SK-N-SH (cell line): Measurements from ENCODE around the gene PNLDC1. TPM values are rescaled to one million over a fixed set of nuclear protein-coding genes. Genes with fewer than 3 reads are reported as not detected.
A peak's percentile ranks its signal among the peaks of the same experiment; 100 is the strongest.

Experiments used
- CTCF ChIA-PET: fragments of 300-600, 350-600 bp; formaldehyde crosslinking; extraction: SDS; loops from one replicate; lab custom pipeline; 2021; lab: Yijun Ruan, JAX
- POLR2A ChIA-PET: fragments of 350-600 bp; sonication (Branson Sonifier 250); formaldehyde crosslinking; extraction: SDS; loops from one replicate; lab custom pipeline; 2020; ENCODE audit warnings: antibody characterized with exemption, inconsistent platforms; lab: Yijun Ruan, JAX
- DNase-seq: peaks from one replicate; pipeline ENCODE4 v3.0.0; 2012
- H2AFZ ChIP-seq: fragments of 200-600 bp; sonication (generic); 2 replicates; pipeline ENCODE4 v1.8.1; 2016; ENCODE audit warnings: antibody characterized with exemption, mild to moderate bottlenecking, low read depth
- H3F3A ChIP-seq: fragments of 200-600 bp; sonication (generic); replicated peaks from 2 replicates; pipeline ENCODE3; 2016; ENCODE audit warnings: antibody characterized with exemption, mild to moderate bottlenecking; ENCODE audit not compliant: insufficient read depth
- H3K27ac ChIP-seq, 2 experiments: fragments of 200-500 bp in 1 of 2; fragments of 200-600 bp in 1 of 2; sonication (Bioruptor generic) in 1 of 2; sonication (generic), shearing (Covaris generic) in 1 of 2; 2 replicates each; pipeline versions ENCODE4 v1.5.1 to v1.6.1; 2014 to 2016; ENCODE audit warnings: low read depth in 2 of 2, inconsistent platforms in 1 of 2, low read length in 1 of 2, mild to moderate bottlenecking in 1 of 2, mixed read lengths in 1 of 2
- H3K27me3 ChIP-seq: fragments of 200-600 bp; sonication (generic), shearing (Covaris generic); 2 replicates; pipeline ENCODE4 v1.6.1; 2016; ENCODE audit warnings: mixed run types; ENCODE audit not compliant: insufficient read depth
- H3K36me3 ChIP-seq, 2 experiments: fragments of 200-500 bp in 1 of 2; fragments of 200-600 bp in 1 of 2; sonication (Bioruptor generic) in 1 of 2; sonication (generic) in 1 of 2; replicated peaks in 1 of 2; 2 replicates each; pipeline versions ENCODE3 to v1.5.1; 2014 to 2016; ENCODE audit warnings: low read length in 1 of 2, mild to moderate bottlenecking in 1 of 2; ENCODE audit not compliant: insufficient read depth in 2 of 2, control insufficient read depth in 1 of 2
- H3K4me1 ChIP-seq, 2 experiments: fragments of 200-500 bp in 1 of 2; fragments of 200-600 bp in 1 of 2; sonication (Bioruptor generic) in 1 of 2; sonication (generic), shearing (Covaris generic) in 1 of 2; 2 replicates each; pipeline versions ENCODE4 v1.5.1 to v1.6.1; 2014 to 2016; ENCODE audit warnings: low read depth in 1 of 2, low read length in 1 of 2, mixed run types in 1 of 2; ENCODE audit not compliant: insufficient read depth in 2 of 2, control insufficient read depth in 1 of 2
- H3K4me2 ChIP-seq: fragments of 200-600 bp; sonication (generic), shearing (Covaris generic); 2 replicates; pipeline ENCODE4 v1.6.1; 2017; ENCODE audit warnings: mixed run types
- H3K4me3 ChIP-seq, 2 experiments: fragments of 200-500 bp in 1 of 2; fragments of 200-600 bp in 1 of 2; sonication (Bioruptor generic) in 1 of 2; sonication (generic), shearing (Covaris generic) in 1 of 2; 2 replicates each; pipeline versions ENCODE4 v1.5.1 to v1.8.1; 2014 to 2016; ENCODE audit warnings: low read depth in 2 of 2, inconsistent platforms in 1 of 2, low read length in 1 of 2, mild to moderate bottlenecking in 1 of 2, mixed read lengths in 1 of 2, moderate library complexity in 1 of 2
- H3K79me2 ChIP-seq: fragments of 200-600 bp; sonication (generic); 2 replicates; pipeline ENCODE4 v1.8.1; 2017; ENCODE audit warnings: mild to moderate bottlenecking; ENCODE audit not compliant: insufficient read depth
- H3K9ac ChIP-seq: fragments of 200-600 bp; sonication (generic); 2 replicates; pipeline ENCODE4 v1.6.1; 2017; ENCODE audit warnings: mixed run types
- H3K9me2 ChIP-seq: fragments of 200-600 bp; sonication (generic); 2 replicates; pipeline ENCODE4 v1.6.1; 2017; ENCODE audit warnings: mixed run types
- H3K9me3 ChIP-seq: fragments of 200-600 bp; sonication (generic); 2 replicates; pipeline ENCODE4 v1.6.1; 2017; ENCODE audit warnings: mixed run types, mild to moderate bottlenecking, moderate library complexity
- H4K20me1 ChIP-seq: fragments of 200-600 bp; sonication (generic); 2 replicates; pipeline ENCODE4 v1.6.1; 2017; ENCODE audit warnings: mild to moderate bottlenecking, mixed run types; ENCODE audit not compliant: insufficient read depth
- CHD2 ChIP-seq: fragments of 150-350 bp; IDR thresholded peaks from 2 replicates; pipeline ENCODE4 v1.6.1; 2018; ENCODE audit warnings: low read length; ENCODE audit not compliant: partially characterized antibody
- ELF1 ChIP-seq: IDR thresholded peaks from 2 replicates; pipeline ENCODE4 v1.4.0; 2012
- EZH2phosphoT487 ChIP-seq: fragments of 200-600 bp; sonication (generic); IDR thresholded peaks from 2 replicates; pipeline ENCODE4 v1.6.1; 2017; ENCODE audit warnings: low read depth, mixed run types, mild to moderate bottlenecking, antibody characterized with exemption, moderate library complexity, borderline replicate concordance
- FOSL2 ChIP-seq: IDR thresholded peaks from 2 replicates; pipeline ENCODE4 v1.4.0; 2012; ENCODE audit warnings: low read depth, mild to moderate bottlenecking, moderate library complexity, borderline replicate concordance
- FOXJ3 ChIP-seq: sonication (generic); formaldehyde crosslinking; IDR thresholded peaks from 2 replicates; pipeline ENCODE4 v1.5.1; 2020; ENCODE audit warnings: mild to moderate bottlenecking, missing genetic modification reagents
- GATA2 ChIP-seq: sonication (generic); formaldehyde crosslinking; IDR thresholded peaks from 2 replicates; pipeline ENCODE4 v1.5.0; 2020; ENCODE audit warnings: mild to moderate bottlenecking, missing genetic modification reagents
- MEF2A ChIP-seq: IDR thresholded peaks from 2 replicates; pipeline ENCODE4 v1.4.0; 2012; ENCODE audit warnings: low read depth, borderline replicate concordance
- RAD21 ChIP-seq: IDR thresholded peaks from 2 replicates; pipeline ENCODE4 v1.6.1; 2012; ENCODE audit warnings: mild to moderate bottlenecking, low read length
- RCOR1 ChIP-seq: fragments of 150-350 bp; IDR thresholded peaks from 2 replicates; pipeline ENCODE4 v1.6.1; 2017; ENCODE audit warnings: antibody characterized with exemption, low read length
- SIN3A ChIP-seq: IDR thresholded peaks from 2 replicates; pipeline ENCODE4 v1.6.1; 2012; ENCODE audit warnings: low read depth, mild to moderate bottlenecking, low read length, moderate library complexity, borderline replicate concordance
- SMC3 ChIP-seq: IDR thresholded peaks from 2 replicates; pipeline ENCODE4 v1.6.1; 2012; ENCODE audit warnings: low read depth, low read length, improper control_type of control experiment
- TAF1 ChIP-seq: IDR thresholded peaks from 2 replicates; pipeline ENCODE4 v1.6.1; 2012; ENCODE audit warnings: low read depth, mild to moderate bottlenecking, low read length, moderate library complexity, borderline replicate concordance
- TCF12 ChIP-seq: IDR thresholded peaks from 2 replicates; pipeline ENCODE4 v1.4.0; 2012
- WGBS: methylation state at CpG from one replicate; pipeline ENCODE4 v1.1.6; 2017; ENCODE audit warnings: low lambda C conversion rate; 5-methylcytosine and 5-hydroxymethylcytosine counted together
- polyA plus RNA-seq, 3 experiments: library from polyadenylated mRNA; depleted of rRNA; stranded (reverse); fragments of >200 nt; gene quantifications; 2 replicates each; pipeline ENCODE4 v1.2.3, GENCODE V29; 2012
- TF ChIP-seq, protein P1 (sequence below): fragments of 200-600 bp; sonication (generic); IDR thresholded peaks from 2 replicates; pipeline ENCODE4 v1.6.1; 2017; ENCODE audit warnings: antibody characterized with exemption, mild to moderate bottlenecking, moderate library complexity
- TF ChIP-seq, protein P2 (sequence below): IDR thresholded peaks from 2 replicates; pipeline ENCODE4 v1.4.0; 2012; ENCODE audit warnings: low read depth, borderline replicate concordance
- TF ChIP-seq, protein P3 (sequence below): IDR thresholded peaks from 2 replicates; pipeline ENCODE4 v1.6.1; 2012; ENCODE audit warnings: mild to moderate bottlenecking, low read depth, low read length, moderate library complexity

PNLDC1 gene
- polyA plus RNA-seq, 1 of the 3 experiments (the other 2 are of a cell fraction), result not detected

DNA sequence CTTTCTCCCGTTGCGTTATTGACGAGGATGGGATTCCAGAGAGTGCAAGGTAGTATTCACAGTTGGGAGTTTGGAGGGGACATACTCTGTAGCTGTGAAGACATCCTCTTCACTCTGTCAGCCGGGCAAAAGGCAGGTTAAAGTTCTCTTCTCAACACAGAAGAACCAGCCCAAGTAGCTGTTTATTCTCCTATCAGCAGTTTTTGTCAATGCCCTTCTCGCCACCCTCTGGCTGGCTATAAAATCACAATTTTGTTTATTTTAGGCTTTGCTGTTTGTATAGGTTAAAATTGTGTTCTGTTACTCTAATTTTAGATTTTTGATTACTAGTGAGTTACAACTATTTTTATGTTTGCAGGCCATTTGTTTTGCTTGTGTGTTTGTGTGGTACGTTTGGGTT, 52.8 kb downstream of the PNLDC1 start:
- Histone ChIP-seq H2AFZ (peak overlapping the region; percentile 48; the same call in 1 of the 2 replicates), H3K27ac (no peak overlapping the region), H3K9me2 (no peaks in the 10 kb centered on the region), H3K36me3 (peaks cover 0 to 5% of the 10 kb centered on the region in 2 experiments), H3K9me3 (0 out of 2 replicates have a peak, but pooled peaks cover 7% of the 10 kb centered on the region), H3K79me2 (no peaks in the 10 kb centered on the region), H4K20me1 (no peaks in the 10 kb centered on the region), H3K9ac (no peak overlapping the region), H3K4me3 (no peak overlapping the region), H3F3A (no peaks in the 10 kb centered on the region), H3K4me2 (no peak overlapping the region), H3K4me1 (no peaks in the 10 kb centered on the region), H3K27me3 (peaks cover 4% of the 10 kb centered on the region)
- 10% methylated on average over 6 of the region's 6 CpGs for whole genome bisulfite sequencing
- CTCF ChIA-PET, result interaction anchor here (0.9 to 4.3 kb wide), 5 partner anchors 10 to 162 kb away, joined by 3 to 18 read pairs (median 4); no protein-coding TSS in a partner anchor
- TF ChIP-seq FOXJ3 (CRISPR knock-in tag) (no peak), CHD2 (no peak), SMC3 (peak; percentile 22; the same call in 1 of the 2 replicates), TAF1 (no peak), EZH2phosphoT487 (no peak), ELF1 (no peak), RAD21 (peak; percentile 61), FOSL2 (no peak)
- TF ChIP-seq, protein P1, sequence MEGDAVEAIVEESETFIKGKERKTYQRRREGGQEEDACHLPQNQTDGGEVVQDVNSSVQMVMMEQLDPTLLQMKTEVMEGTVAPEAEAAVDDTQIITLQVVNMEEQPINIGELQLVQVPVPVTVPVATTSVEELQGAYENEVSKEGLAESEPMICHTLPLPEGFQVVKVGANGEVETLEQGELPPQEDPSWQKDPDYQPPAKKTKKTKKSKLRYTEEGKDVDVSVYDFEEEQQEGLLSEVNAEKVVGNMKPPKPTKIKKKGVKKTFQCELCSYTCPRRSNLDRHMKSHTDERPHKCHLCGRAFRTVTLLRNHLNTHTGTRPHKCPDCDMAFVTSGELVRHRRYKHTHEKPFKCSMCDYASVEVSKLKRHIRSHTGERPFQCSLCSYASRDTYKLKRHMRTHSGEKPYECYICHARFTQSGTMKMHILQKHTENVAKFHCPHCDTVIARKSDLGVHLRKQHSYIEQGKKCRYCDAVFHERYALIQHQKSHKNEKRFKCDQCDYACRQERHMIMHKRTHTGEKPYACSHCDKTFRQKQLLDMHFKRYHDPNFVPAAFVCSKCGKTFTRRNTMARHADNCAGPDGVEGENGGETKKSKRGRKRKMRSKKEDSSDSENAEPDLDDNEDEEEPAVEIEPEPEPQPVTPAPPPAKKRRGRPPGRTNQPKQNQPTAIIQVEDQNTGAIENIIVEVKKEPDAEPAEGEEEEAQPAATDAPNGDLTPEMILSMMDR, result peak; percentile 44
- POLR2A ChIA-PET, result no interaction called here
- DNase-seq, result no peak

DNA sequence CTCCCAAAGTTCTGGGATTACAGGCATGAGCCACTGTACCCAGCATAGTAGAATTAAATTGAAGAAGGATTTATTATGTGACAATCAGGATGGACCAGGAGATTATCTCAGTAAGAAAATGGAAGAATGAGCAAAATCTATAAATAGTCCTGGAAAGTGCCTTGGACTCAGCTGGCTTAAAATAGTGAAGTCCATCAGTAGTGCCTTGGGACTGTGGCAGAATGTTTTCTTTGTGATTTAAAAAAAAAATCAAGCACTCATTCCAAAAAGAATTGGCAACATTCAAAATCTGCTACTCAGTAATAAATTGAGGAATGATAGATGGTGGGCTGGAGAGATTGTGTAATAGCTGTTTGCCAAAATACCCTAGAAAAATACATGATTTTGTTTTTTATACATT, 53.7 kb downstream of the PNLDC1 start:
- Histone ChIP-seq H3K4me3 (no peak overlapping the region), H3K4me2 (no peak overlapping the region), H3K4me1 (no peaks in the 10 kb centered on the region), H3K9me3 (0 out of 2 replicates have a peak, but pooled peaks cover 7% of the 10 kb centered on the region), H3K27me3 (peaks cover 4% of the 10 kb centered on the region), H3F3A (no peaks in the 10 kb centered on the region), H3K79me2 (no peaks in the 10 kb centered on the region), H3K36me3 (peaks cover 0 to 5% of the 10 kb centered on the region in 2 experiments), H2AFZ (no peak overlapping the region), H3K27ac (no peak overlapping the region), H3K9me2 (no peaks in the 10 kb centered on the region), H4K20me1 (no peaks in the 10 kb centered on the region), H3K9ac (no peak overlapping the region)
- ChIA-PET CTCF (interaction anchor here (0.5 to 4.3 kb wide), 3 partner anchors 10 to 779 kb away, joined by 3 to 18 read pairs (median 3); no protein-coding TSS in a partner anchor), POLR2A (no interaction called here)
- TF ChIP-seq MEF2A (no peak), TCF12 (no peak), TAF1 (no peak), FOSL2 (no peak), FOXJ3 (CRISPR knock-in tag) (no peak), GATA2 (CRISPR knock-in tag) (no peak), ELF1 (no peak), RCOR1 (no peak), SIN3A (no peak), SMC3 (no peak)
- TF ChIP-seq, protein P2, sequence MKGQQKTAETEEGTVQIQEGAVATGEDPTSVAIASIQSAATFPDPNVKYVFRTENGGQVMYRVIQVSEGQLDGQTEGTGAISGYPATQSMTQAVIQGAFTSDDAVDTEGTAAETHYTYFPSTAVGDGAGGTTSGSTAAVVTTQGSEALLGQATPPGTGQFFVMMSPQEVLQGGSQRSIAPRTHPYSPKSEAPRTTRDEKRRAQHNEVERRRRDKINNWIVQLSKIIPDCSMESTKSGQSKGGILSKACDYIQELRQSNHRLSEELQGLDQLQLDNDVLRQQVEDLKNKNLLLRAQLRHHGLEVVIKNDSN, result no peak
- TF ChIP-seq, protein P3, sequence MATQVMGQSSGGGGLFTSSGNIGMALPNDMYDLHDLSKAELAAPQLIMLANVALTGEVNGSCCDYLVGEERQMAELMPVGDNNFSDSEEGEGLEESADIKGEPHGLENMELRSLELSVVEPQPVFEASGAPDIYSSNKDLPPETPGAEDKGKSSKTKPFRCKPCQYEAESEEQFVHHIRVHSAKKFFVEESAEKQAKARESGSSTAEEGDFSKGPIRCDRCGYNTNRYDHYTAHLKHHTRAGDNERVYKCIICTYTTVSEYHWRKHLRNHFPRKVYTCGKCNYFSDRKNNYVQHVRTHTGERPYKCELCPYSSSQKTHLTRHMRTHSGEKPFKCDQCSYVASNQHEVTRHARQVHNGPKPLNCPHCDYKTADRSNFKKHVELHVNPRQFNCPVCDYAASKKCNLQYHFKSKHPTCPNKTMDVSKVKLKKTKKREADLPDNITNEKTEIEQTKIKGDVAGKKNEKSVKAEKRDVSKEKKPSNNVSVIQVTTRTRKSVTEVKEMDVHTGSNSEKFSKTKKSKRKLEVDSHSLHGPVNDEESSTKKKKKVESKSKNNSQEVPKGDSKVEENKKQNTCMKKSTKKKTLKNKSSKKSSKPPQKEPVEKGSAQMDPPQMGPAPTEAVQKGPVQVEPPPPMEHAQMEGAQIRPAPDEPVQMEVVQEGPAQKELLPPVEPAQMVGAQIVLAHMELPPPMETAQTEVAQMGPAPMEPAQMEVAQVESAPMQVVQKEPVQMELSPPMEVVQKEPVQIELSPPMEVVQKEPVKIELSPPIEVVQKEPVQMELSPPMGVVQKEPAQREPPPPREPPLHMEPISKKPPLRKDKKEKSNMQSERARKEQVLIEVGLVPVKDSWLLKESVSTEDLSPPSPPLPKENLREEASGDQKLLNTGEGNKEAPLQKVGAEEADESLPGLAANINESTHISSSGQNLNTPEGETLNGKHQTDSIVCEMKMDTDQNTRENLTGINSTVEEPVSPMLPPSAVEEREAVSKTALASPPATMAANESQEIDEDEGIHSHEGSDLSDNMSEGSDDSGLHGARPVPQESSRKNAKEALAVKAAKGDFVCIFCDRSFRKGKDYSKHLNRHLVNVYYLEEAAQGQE, result no peak
- TF ChIP-seq, protein P1, result no peak
- no peak for DNase-seq
